ENCODE data around the gene YPEL3.

- TF ChIP-seq POLR2A (IDR thresholded peaks at IDR 0.05) (no peak), CTCF (IDR thresholded peaks at IDR 0.05) (no peak)
These were observed 7.0 kb downstream of the YPEL3 start for GRCh38 chr16:30088832-30089624.

Measured in body of pancreas (tissue), 4 donors.